Activated CD8-positive, alpha-beta memory T cell treated with anti-CD3 and anti-CD28 coated beads for 1 hour (primary cell): ENCODE measurements around the gene ZBP1.

Source experiments
- DNase-seq, 2 donors: peaks; one replicate each; pipeline ENCODE4 v3.0.0-alpha.2; 2020; ENCODE audit warnings: low read depth in 1 of 2; ENCODE audit errors: extremely low read depth in 1 of 2

ZBP1 gene

GRCh38 chr20:57588596-57588995, 31.6 kb downstream of the ZBP1 start:
- no peak for DNase-seq

DNA sequence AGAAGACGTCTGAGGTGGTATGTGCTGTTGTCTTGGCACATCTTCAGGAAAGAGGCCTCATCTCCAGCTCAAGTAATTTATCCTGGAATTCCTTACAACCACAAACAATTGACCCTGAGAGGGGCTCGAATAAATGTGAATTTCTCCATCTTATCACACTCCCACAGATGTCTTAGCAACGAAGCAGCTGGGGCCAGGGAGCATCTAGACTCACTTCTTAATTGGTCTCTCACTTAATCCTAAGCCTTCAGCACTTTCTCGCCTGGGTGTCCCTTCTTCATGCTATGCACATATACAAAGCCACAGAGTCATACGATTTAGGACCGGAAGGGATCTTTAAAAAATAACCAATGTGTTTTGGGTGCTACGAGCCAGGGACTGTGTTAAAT, 32.2 kb downstream of the ZBP1 start:
- DNase-seq: no peak

DNA sequence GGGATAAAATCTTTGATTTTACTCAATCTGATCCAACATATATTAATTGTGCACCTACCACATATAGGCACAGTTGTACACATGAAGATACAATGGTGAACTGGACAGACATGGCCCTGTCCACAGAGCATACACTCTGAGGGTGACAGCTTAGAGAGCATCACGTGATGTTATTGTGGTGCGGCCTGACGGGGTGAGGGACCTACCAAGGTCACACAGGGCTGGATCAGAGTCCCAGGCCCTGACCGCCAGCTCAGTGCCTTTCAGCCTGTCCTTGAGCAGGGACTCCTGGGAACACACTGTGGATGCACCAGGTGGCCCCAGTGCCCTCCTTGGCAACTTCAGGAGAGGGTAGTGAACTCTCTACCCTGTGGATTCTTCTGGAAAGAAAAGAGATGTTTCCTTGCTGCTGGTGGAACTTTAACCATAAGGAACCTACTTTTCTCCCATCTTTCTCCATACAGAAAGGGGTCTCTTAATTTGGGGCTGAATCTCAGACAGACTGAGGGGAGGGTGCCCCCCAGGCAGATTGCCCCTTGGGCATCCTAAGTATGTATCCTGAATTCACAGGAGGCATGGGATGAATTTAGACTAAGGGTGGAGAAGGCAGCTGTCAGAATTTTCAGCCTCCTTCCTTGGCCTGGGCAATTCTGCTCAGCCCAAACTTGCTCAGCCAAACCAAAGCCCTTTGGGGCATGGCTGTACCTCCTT, 32.8 kb downstream of the ZBP1 start:
- DNase-seq: no peak

- no peak for DNase-seq
Observed at GRCh38 chr20:57586943-57587277, 33.3 kb downstream of the ZBP1 start.

DNA sequence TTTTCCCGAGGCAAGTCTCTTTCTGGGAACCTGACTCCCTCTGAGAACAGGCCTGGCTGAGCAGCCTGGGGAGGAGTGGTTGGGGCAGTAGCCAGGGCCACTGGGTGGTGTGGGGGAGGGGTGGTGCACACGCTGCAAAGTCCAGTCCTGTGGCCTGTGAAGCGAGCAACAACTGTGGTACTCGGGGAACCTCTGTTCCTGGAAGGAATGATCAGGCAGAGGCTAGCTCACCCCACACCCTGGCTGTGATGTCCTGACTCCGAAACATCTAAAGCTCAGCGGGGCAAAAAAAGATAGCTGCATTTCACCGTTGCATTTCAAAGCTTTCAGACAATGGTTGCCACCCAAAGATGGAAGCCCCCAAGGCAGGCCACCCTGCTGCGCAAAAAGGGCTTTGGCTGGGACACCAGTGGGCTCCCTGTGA, 33.8 kb downstream of the ZBP1 start:
- no peak for DNase-seq

- DNase-seq: no peak
Observed at GRCh38 chr20:57585466-57586213, 34.6 kb downstream of the ZBP1 start.

- no peak for DNase-seq
Observed at GRCh38 chr20:57584768-57585461, 35.3 kb downstream of the ZBP1 start.

GRCh38 chr20:57583289-57584257, 36.7 kb downstream of the ZBP1 start:
- no peak for DNase-seq

GRCh38 chr20:57582432-57583288, 37.6 kb downstream of the ZBP1 start:
- DNase-seq: no peak

GRCh38 chr20:57582029-57582378, 38.2 kb downstream of the ZBP1 start:
- DNase-seq: no peak

DNA sequence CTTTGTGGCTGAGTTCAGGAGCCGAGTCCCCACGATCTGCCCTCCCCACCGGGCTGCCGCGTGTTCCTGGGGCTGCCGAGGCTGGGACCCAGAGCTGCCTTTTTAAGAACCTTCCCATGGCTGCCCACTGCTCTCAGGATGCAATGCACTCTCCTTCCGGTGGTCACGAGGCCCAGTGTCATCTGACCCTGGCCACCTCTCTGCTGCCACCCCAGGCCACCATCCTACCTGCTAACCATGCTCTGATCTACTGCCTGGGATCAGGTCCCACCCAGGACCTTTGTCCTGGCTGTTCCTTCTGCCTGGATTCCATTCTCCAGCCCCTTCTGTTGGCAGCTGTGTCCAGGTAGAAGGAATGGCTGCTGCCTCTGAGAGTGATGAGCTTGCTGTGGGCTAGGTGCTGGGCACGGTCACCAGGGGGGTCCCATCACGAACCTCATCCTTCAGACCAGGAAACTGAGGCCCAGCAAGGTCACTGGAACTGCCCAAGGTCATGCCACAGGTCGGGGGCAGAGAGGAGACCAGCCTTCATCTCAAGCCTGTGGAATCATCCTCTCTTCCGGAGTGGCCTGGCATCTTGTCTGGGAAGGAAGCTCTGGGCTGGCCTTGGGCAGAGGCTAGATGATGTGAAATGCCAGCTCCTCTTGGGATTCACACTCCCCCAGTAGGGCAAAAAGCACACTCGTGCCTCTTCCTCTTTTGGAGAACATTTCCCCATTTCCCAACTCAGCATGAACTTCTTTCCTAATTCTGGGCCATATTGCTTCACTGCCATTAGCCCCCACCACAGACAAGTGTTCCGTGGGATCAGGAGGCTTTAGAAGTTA, 38.8 kb downstream of the ZBP1 start:
- no peak for DNase-seq

DNA sequence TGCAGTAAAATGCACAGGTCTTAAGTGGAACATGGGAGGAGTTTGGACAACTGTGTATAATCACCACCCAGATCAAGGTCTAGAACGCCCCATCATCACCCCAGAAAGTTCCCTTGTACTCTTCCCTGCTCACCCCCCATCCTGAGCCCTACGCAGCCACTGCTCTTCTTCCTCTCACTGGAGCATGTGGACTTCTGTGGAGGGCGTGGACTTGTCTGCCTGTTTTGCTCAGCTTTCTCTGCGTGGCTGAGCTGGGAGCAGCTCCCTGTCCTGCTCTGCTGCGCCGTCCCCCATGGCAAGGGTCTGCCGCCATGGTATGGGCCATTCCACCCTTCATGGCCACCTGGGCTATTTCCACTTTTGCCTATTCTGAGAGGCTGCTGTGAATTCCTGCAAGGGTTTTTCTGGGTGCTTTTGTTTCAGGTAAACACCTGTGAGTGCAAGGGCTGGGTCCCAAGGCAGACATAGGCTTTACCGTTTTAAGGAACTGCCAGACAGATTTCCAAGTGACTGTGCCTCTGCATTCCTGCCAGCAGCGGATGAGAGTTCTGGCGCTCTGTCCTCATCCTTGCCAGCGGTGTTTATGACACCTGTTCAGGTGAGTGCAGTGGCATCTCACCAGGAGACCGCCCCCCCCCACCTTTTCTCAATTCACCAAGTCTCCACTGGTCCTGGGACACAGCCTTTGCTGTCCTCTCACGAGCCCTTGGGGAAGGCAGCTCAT, 39.6 kb downstream of the ZBP1 start:
- DNase-seq: no peak

DNA sequence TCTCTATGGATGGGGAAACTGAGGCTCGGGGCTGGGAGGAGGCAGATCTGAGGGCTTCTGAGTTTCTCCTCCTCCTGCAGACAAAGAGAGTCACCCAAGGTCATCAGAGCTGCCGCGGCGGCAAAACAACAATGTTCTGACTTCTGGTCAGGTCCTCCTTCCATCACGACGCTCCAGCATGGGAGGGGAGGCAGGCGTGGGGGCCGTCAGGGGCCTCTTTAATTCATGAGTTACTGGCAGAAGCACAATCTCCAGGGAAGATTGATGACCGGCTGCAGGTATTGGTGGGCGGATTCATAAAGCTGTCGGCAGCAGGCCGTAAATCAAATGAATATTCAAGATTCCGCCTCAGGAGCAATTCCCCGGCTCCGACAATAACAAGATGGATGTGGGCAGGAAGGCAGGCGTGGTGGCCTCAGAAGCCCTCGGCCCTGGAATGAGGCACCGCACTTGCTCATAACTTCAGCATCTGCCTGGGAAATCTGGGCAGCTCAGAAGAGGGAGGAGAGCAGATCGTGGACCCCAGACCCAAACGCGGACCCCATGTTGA, 40.3 kb downstream of the ZBP1 start:
- DNase-seq: no peak

GRCh38 chr20:57579331-57579897, 40.8 kb downstream of the ZBP1 start:
- DNase-seq: no peak

DNA sequence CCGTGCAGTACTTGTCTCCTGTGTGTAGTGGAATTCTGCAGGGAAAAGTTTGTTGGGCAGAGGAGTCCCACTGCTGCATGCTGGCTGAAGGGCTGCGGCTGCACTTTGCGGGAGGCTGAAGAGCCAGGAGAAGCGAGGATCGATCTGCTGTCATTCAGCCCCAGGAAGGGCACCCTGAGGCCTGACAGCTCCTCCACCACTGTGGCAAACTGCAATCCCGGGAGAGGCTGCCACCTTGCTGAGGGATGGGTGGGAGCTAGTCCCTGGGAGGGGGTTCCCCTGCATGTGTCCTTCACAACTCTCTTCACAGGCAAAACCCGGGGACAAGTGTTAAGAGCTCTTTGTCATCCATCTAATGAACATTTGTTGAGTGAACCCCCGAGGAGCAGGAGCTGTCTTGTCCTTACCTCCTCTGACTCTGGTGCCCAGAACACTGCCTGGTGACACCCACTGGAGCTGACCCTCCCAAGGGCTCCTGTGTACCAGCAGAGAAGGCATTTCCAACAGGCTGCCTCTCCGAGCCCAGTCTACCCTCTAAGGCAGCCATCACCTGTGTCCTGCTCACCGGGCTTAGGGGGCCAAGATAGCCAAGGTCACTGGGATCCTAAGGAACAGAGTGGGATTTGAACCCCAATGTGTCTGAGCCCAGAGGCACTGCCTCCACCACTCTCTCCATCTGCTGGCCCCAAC, 41.6 kb downstream of the ZBP1 start:
- DNase-seq: no peak

DNA sequence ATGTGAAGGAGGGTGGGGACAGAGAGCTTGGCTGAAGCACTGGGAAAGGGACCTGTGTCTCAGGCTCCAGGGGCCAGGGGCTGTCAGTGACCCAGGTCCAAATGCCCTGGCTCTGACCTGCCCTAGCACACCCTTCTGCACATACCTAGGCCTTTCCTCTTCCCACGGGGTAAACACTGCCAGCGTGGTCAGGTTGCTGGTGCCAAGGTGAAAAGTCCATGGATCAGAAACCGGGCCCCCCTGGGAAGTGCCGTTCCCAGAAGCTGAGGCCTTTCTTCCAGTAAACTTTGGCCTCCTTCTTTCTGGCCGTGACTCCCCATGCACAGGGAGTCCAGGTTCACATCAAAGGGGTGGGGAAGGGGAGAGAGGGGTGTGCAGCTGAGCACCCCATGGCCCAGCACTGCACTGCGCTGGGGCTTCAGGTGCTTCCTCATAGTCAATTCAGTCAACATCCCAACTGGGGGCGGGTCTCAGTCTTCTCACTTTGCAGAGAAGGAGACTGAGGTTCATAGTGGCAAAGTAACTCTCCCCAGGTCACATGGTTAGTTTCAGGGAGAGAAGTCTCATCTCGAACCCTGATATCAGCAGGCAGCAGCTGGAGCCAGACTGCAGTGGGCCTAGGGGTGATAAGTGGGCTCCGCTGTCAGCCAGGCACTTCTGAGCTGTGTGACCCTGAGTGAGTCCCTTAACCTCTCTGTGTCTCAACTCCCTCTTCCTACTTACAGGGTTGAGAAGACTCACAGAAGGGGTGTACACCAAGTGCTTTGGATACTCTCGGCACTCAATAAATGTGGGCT, 42.3 kb downstream of the ZBP1 start:
- DNase-seq: no peak
